HepG2 (cell line): ENCODE measurements around the gene ACBD6. TPM values are rescaled to one million over a fixed set of nuclear protein-coding genes. Genes with fewer than 3 reads are reported as not detected.

ENCODE experiments used
- ATAC-seq: fragments of 200-7000 bp; cut with Tn5 transposase; 3 replicates; pipeline ENCODE4 v1.9.1; 2020; ENCODE audit warnings: mild to moderate bottlenecking, moderate library complexity
- BruUV-seq: library from RNA; stranded (reverse); fragments of 400-500 nt; replicated peaks from 2 replicates; lab custom pipeline; 2021; lab: Mats Ljungman, UMichigan
- CTCF ChIA-PET: fragments of 300-600 bp; formaldehyde crosslinking; extraction: SDS; loops from one replicate; lab custom pipeline; 2021; ENCODE audit warnings: low total read pairs, inconsistent platforms, low intra/inter-chr PET ratio; lab: Yijun Ruan, JAX
- POLR2A ChIA-PET: fragments of 350-600 bp; sonication (Branson Sonifier 250); formaldehyde crosslinking; loops from one replicate; lab custom pipeline; 2020; ENCODE audit warnings: antibody characterized with exemption, inconsistent platforms; lab: Yijun Ruan, JAX
- DNase-seq: peaks from one replicate; pipeline ENCODE4 v3.0.0-alpha.2; 2015; ENCODE audit warnings: low spot score
- FAIRE-seq: peaks from 3 replicates; lab custom pipeline; 2011; peaks lifted over from hg19 to GRCh38; lab: Jason Lieb, UNC
- H2AFZ ChIP-seq: one replicate; pipeline ENCODE4 v1.6.1; 2011; ENCODE audit warnings: low read length, inconsistent platforms
- H3K27ac ChIP-seq: fragments of 300-600 bp; 3 replicates; pipeline ENCODE4 v1.8.0; 2011; ENCODE audit warnings: mixed run types, mild to moderate bottlenecking, mixed read lengths, low read length, inconsistent platforms; ENCODE audit not compliant: insufficient read depth; ENCODE audit errors: extremely low read length
- H3K27me3 ChIP-seq, 2 experiments: fragments of 200-600 bp in 1 of 2; 2 replicates in 1 of 2; 3 replicates in 1 of 2; pipeline versions ENCODE4 v1.6.0 to v1.8.0; 2011; ENCODE audit warnings: low read length in 2 of 2, mild to moderate bottlenecking in 2 of 2, moderate library complexity in 2 of 2, inconsistent platforms in 1 of 2; ENCODE audit not compliant: insufficient read depth in 2 of 2, control insufficient read depth in 1 of 2
- H3K36me3 ChIP-seq, 2 experiments: fragments of 200-600 bp in 1 of 2; replicated peaks in 1 of 2; 2 replicates in 1 of 2; 3 replicates in 1 of 2; pipeline versions ENCODE4 v1.5.1 to v1.8.0; 2011; ENCODE audit warnings: low read length in 2 of 2, inconsistent platforms in 1 of 2; ENCODE audit not compliant: insufficient read depth in 2 of 2, control insufficient read depth in 1 of 2
- H3K4me1 ChIP-seq: 2 replicates; pipeline ENCODE4 v1.5.1; 2012; ENCODE audit warnings: low read length, inconsistent platforms; ENCODE audit not compliant: insufficient read depth
- H3K4me2 ChIP-seq: 2 replicates; pipeline ENCODE4 v1.6.0; 2011; ENCODE audit warnings: low read depth, low read length, inconsistent platforms
- H3K4me3 ChIP-seq, 3 experiments: fragments of 200-600 bp in 1 of 3; sonication (generic), shearing (Covaris generic) in 1 of 3; replicated peaks in 1 of 3; 2 replicates each; pipeline ENCODE4 v1.5.1; 2011 to 2016; ENCODE audit warnings: low read length in 3 of 3, inconsistent platforms in 2 of 3, low read depth in 2 of 3, mild to moderate bottlenecking in 2 of 3, control low read depth in 1 of 3, mixed read lengths in 1 of 3; ENCODE audit not compliant: insufficient read depth in 1 of 3
- H3K79me2 ChIP-seq: one replicate; pipeline ENCODE4 v1.6.1; 2011; ENCODE audit warnings: low read length, inconsistent platforms; ENCODE audit not compliant: insufficient read depth
- H3K9ac ChIP-seq: 2 replicates; pipeline ENCODE4 v1.6.0; 2011; ENCODE audit warnings: mild to moderate bottlenecking, low read depth, low read length, inconsistent platforms; ENCODE audit not compliant: insufficient read depth
- H3K9me3 ChIP-seq: 2 replicates; pipeline ENCODE4 v1.5.1; 2012; ENCODE audit warnings: mild to moderate bottlenecking, low read length
- H4K20me1 ChIP-seq: 2 replicates; pipeline ENCODE4 v1.6.0; 2011; ENCODE audit warnings: inconsistent platforms, mild to moderate bottlenecking, low read length, moderate library complexity; ENCODE audit not compliant: insufficient read depth
- CEBPB ChIP-seq: IDR thresholded peaks from 2 replicates; pipeline ENCODE4 v1.6.1; 2011; ENCODE audit warnings: low read depth, low read length, improper control_type of control experiment, borderline replicate concordance
- ELF1 ChIP-seq: sonication (generic); formaldehyde crosslinking; IDR thresholded peaks from 2 replicates; pipeline ENCODE4 v1.4.0; 2020; ENCODE audit warnings: missing genetic modification reagents
- ELF3 ChIP-seq: IDR thresholded peaks from 2 replicates; pipeline ENCODE4 v1.6.1; 2016; ENCODE audit warnings: missing genetic modification reagents, missing compliant biosample characterization
- ETV5 ChIP-seq: IDR thresholded peaks from 2 replicates; pipeline ENCODE4 v1.6.1; 2018; ENCODE audit warnings: missing biosample characterization, missing genetic modification reagents, inconsistent platforms, borderline replicate concordance
- HNF4A ChIP-seq: sonication (generic); formaldehyde crosslinking; IDR thresholded peaks from 2 replicates; pipeline ENCODE4 v1.4.0; 2020; ENCODE audit warnings: missing genetic modification reagents
- HOXA7 ChIP-seq: sonication (generic); formaldehyde crosslinking; IDR thresholded peaks from 2 replicates; pipeline ENCODE4 v1.8.1; 2022; ENCODE audit warnings: mild to moderate bottlenecking, missing genetic modification reagents, moderate library complexity
- JUN ChIP-seq: sonication (generic); formaldehyde crosslinking; IDR thresholded peaks from 2 replicates; pipeline ENCODE4 v1.4.0; 2020; ENCODE audit warnings: mild to moderate bottlenecking, missing genetic modification reagents
- MXD1 ChIP-seq: sonication (generic); formaldehyde crosslinking; IDR thresholded peaks from 2 replicates; pipeline ENCODE4 v1.4.0; 2020; ENCODE audit warnings: mild to moderate bottlenecking, missing genetic modification reagents
- NFE2 ChIP-seq: sonication (generic); formaldehyde crosslinking; IDR thresholded peaks from 2 replicates; pipeline ENCODE4 v1.4.0; 2020; ENCODE audit warnings: missing genetic modification reagents
- NR2F1 ChIP-seq, 2 experiments: fragments of 450-650 bp in 1 of 2; formaldehyde crosslinking in 1 of 2; IDR thresholded peaks; 2 replicates each; pipeline versions ENCODE4 v1.5.0 to v1.6.1; 2016 to 2020; ENCODE audit warnings: mild to moderate bottlenecking in 1 of 2, missing compliant biosample characterization in 1 of 2, missing genetic modification reagents in 1 of 2, moderate library complexity in 1 of 2
- RBAK ChIP-seq: sonication (generic); formaldehyde crosslinking; IDR thresholded peaks from 2 replicates; pipeline ENCODE4 v1.5.1; 2020; ENCODE audit warnings: mild to moderate bottlenecking, missing genetic modification reagents
- RELA ChIP-seq: sonication (generic); formaldehyde crosslinking; IDR thresholded peaks from 2 replicates; pipeline ENCODE4 v1.4.0; 2020; ENCODE audit warnings: missing genetic modification reagents
- SAP130 ChIP-seq: IDR thresholded peaks from 2 replicates; pipeline ENCODE4 v1.6.1; 2016; ENCODE audit warnings: low read depth
- ZNF101 ChIP-seq: sonication (generic); formaldehyde crosslinking; IDR thresholded peaks from 2 replicates; pipeline ENCODE4 v1.4.0; 2020; ENCODE audit warnings: mild to moderate bottlenecking, low read depth, missing genetic modification reagents, borderline replicate concordance
- ZNF235 ChIP-seq: sonication (generic); formaldehyde crosslinking; IDR thresholded peaks from 2 replicates; pipeline ENCODE4 v1.8.1; 2023; ENCODE audit warnings: mild to moderate bottlenecking, missing genetic modification reagents, borderline replicate concordance
- ZNF263 ChIP-seq: sonication (generic); formaldehyde crosslinking; IDR thresholded peaks from 2 replicates; pipeline ENCODE4 v1.4.0; 2020; ENCODE audit warnings: missing genetic modification reagents
- ZNF382 ChIP-seq: sonication (generic); formaldehyde crosslinking; IDR thresholded peaks from 2 replicates; pipeline ENCODE4 v1.5.0; 2020; ENCODE audit warnings: missing genetic modification reagents, mild to moderate bottlenecking, borderline replicate concordance
- ZNF703 ChIP-seq: sonication (generic); formaldehyde crosslinking; IDR thresholded peaks from 2 replicates; pipeline ENCODE4 v1.5.1; 2020; ENCODE audit warnings: missing genetic modification reagents, mild to moderate bottlenecking, moderate library complexity, borderline replicate concordance
- WGBS: methylation state at CpG from one replicate; pipeline ENCODE4 v1.1.6; 2017; ENCODE audit warnings: low lambda C conversion rate; 5-methylcytosine and 5-hydroxymethylcytosine counted together
- in situ Hi-C: cut with HindIII; loops from 2 replicates; pipeline ENCODE4 v1.10.0; 2017; ENCODE audit warnings: low pct_unique_long_range_greater_than_20kb; ENCODE audit not compliant: extremely low pct_ligation_motif_present
- intact Hi-C: fragments of 100-400 bp; cut with micrococcal nuclease; formaldehyde crosslinking; loops from one replicate; pipeline ENCODE4 v1.10.0; 2022; ENCODE audit not compliant: unreplicated experiment
- polyA plus RNA-seq, 8 experiments: library from polyadenylated mRNA; depleted of rRNA in 3 of 8; stranded (reverse) in 7 of 8; unstranded in 1 of 8; fragments of >200 nt; fragmentation: Illumina TruSeq in 4 of 8; extraction: Trizol in 4 of 8; gene quantifications; 2 replicates each; pipeline versions ENCODE4 v1.2.1 to v1.2.3, GENCODE V29; 2011 to 2016; ENCODE audit warnings: low read depth in 4 of 8, missing spikeins in 1 of 8, mixed read lengths in 1 of 8; ENCODE audit not compliant: insufficient read depth in 1 of 8
- total RNA-seq, 5 experiments: library from RNA; depleted of rRNA; stranded (reverse); fragments of >200 nt; fragmentation: Illumina TruSeq; extraction: Trizol; gene quantifications; 2 replicates each; pipeline ENCODE4 v1.2.3, GENCODE V29; 2016; ENCODE audit warnings: low read depth in 1 of 5

The ACBD6 gene
- total and polyA plus RNA-seq, 2 of the 13 experiments (the other 11 are each of a cell fraction or from before 2014, with no cell fraction given): 33.5 to 47.2 TPM

GRCh38 chr1:180530501-180530900 lies 28.1 kb upstream of the ACBD6 start:
- Histone ChIP-seq H3K27me3 (no peaks in the 10 kb centered on the region; a peak in 1 of 5 replicates), H3K79me2 (no peaks in the 10 kb centered on the region), H3K4me1 (peaks cover 38% of the 10 kb centered on the region), H3K4me2 (peak overlapping the region; percentile 19; the same call in 1 of the 2 replicates), H3K9me3 (no peaks in the 10 kb centered on the region), H3K9ac (no peak overlapping the region), H3K4me3 (no peak overlapping the region), H3K36me3 (no peaks in the 10 kb centered on the region), H2AFZ (no peak overlapping the region), H4K20me1 (no peaks in the 10 kb centered on the region), H3K27ac (no peak overlapping the region)
- POLR2A ChIA-PET: interaction anchor here (1.6 kb wide), 1 partner anchor 8 kb away, joined by 6 read pairs; no protein-coding TSS in a partner anchor
- FAIRE-seq (no peak), ATAC-seq (peak; percentile 80), DNase-seq (peak; percentile 39)
- TF ChIP-seq ZNF263 (CRISPR knock-in tag) (no peak), HNF4A (CRISPR knock-in tag) (0 out of 2 replicates have a peak, but pooled peaks have one; percentile 5), SAP130 (CRISPR knock-in tag) (peak; percentile 22; the same call in 1 of the 2 replicates), ELF1 (0 out of 2 replicates have a peak, but pooled peaks have one; percentile 33), ZNF382 (CRISPR knock-in tag) (no peak), RELA (CRISPR knock-in tag) (peak; percentile 99), NR2F1 (CRISPR knock-in tag; IDR thresholded peaks at IDR 0.05) (no peak), ZNF703 (no peak), HOXA7 (CRISPR knock-in tag) (no peak), JUN (CRISPR knock-in tag) (no peak), CEBPB (peak; percentile 71), ELF3 (CRISPR knock-in tag) (peak; percentile 29; the same call in 1 of the 2 replicates), NFE2 (CRISPR knock-in tag) (no peak), ZNF235 (CRISPR knock-in tag) (no peak), ZNF101 (CRISPR knock-in tag) (no peak), RBAK (CRISPR knock-in tag) (no peak), ETV5 (CRISPR knock-in tag) (peak; percentile 9; the same call in 1 of the 2 replicates), MXD1 (no peak)
- WGBS: 22% methylated on average over 5 of the region's 5 CpGs
- in situ Hi-C loops: no loop called here
- no TSS peak for BruUV-seq
- CTCF ChIA-PET: no interaction called here
- intact Hi-C loops: loop anchor here (5.0 kb wide), 2 partner anchors 247 to 332 kb away; no protein-coding TSS in a partner anchor
